HG03175 (cell line): ENCODE data around the gene AP1M1.
"Not testable (repeated sequence)": the region's sequence is repeated elsewhere in the genome, so short reads cannot be mapped to it uniquely, and the experiment has no call there.

Experiments
- ATAC-seq: cut with Tn5 transposase; IDR thresholded peaks from one replicate; pipeline ENCODE4 v1.9.1; 2021; ENCODE audit warnings: mild to moderate bottlenecking, moderate library complexity; ENCODE audit not compliant: unreplicated experiment

AP1M1 gene

DNA sequence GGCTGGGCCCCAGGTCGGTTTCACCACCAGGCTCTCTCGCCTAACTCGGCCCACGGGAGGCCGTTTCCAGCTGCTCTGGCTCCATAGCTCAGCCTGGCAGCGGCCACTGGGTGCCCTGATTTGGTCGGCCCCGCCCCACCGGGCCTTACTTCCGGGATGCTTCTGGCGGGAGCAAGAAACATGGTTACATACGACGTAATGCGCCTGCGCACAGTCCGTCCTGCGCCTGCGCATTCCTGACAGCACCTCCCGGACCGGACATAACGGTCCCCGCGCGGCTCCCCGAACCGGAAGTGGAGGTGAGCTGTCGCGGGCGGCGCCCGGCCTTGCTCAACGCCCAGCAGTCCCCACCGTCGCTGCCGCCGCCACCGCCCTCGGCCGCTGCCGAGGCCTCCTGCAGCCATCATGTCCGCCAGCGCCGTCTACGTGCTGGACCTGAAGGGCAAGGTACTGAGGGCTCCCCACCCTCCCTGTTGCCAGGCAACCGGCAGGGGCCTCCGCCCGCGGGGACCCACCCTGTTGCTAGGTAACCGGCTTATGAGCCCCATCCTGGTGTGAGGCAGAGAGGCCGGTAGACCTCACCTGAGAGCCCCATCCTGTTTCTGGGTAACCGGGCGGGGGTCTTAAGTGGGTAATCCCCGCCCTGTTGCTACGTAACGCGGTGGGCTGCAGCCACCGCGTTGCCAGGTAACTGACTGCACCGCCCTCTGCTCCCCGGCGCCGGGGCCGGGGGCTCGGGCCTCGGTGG is at the start of gene AP1M1:
TSS of gene AP1M1 (plus strand) at position 290 of the 748 bp plus-strand sequence. CDS start at position 406, 116 bp downstream.
- peak; percentile 83 for ATAC-seq

DNA sequence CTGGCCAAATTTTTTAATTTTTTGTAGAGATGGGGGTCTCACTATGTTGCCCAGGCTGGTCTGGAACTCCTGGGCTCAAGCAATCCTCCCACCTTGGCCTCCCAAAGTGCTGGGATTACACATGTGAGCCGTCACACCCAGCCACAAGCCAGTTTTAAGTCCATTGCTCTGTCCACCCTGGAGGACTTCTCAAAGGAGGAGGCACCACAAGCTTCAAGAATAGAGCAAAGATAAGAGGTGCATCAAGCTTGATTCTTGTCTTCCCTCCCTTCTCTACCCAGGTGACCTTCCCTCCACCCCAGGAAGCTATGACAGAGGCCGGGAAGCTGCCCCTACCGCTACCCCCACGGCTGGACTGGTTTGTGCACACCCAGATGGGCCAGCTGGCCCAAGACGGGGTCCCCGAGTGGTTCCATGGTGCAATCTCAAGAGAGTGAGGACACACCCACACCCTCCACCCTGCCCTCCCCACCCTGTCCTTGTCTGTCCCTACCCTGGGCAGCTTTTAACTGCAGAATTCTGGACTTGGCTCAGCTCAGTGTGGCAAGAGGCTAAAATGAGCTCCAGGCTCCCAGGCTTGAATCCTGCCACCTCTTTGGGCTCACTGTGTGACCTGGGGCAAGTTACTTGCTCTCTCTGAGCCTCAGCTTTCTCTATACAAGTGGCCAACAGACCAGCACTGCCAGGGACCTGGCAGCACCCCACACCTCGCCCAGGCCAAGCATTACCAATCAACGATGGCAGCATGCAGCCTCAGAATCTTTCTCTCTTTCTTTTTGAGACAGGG is 49.1 kb upstream of the AP1M1 start:
- ATAC-seq = no peak

DNA sequence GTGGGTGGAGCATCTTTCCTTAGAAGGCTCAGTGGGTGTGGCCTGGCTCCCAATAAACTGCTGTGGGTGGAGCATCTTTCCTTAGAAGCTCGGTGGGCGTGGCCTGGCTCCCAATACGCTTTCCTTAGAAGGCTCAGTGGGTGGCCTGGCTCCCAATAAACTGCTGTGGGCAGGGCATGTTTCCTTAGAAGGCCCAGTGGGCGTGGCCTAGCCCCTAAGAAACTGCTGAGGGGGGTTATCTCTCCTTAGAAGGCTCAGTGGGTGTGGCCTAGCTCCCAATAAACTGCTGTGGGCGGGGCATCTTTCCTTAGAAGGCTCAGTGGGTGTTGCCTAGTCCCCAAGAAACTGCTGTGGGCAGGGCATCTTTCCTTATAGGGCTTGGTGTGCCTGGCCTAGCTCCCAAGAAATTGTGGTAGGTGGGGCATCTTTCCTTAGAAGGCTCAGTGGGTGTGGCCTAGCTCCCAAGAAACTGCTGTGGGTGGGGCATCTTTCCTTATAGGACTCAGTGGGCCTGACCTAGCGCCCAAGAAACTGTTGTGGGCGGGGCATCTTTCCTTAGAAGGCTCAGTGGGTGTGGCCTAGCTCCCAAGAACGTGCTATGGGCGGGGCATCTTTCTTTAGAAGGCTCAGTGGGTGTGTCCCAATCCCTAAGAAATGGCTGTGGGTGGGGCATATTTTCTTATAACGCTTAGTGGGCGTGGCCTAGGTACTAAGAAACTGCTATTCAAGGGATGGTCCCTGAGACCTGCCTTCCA is 44.0 kb upstream of the AP1M1 start:
- ATAC-seq = no peak

- ATAC-seq = no peak
Measured at GRCh38 chr19:16154557-16154956, 43.2 kb upstream of the AP1M1 start.

DNA sequence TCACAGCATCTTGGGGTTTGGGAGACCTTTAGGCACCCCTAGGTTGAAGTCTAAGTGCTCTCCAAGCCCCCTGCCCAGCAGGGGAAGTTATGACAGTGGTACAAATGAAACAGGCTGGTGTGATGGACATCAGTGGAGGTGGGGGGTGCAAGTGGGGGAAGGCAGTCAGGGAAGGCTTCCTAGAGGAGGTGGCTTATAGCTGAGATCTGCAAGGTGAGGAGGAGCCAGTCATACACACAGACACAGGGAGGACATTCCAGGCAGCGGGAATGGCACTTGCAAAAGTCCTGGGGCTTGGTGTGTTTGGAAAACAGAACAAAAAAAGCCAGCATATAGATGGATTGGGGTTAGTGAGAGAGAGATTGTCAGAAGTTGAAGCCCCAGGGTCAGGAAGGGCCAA is 42.6 kb upstream of the AP1M1 start:
- ATAC-seq = no peak

GRCh38 chr19:16156904-16157303 is 40.8 kb upstream of the AP1M1 start:
- ATAC-seq = no peak

GRCh38 chr19:16157601-16158000 is 40.1 kb upstream of the AP1M1 start:
- no peak for ATAC-seq

DNA sequence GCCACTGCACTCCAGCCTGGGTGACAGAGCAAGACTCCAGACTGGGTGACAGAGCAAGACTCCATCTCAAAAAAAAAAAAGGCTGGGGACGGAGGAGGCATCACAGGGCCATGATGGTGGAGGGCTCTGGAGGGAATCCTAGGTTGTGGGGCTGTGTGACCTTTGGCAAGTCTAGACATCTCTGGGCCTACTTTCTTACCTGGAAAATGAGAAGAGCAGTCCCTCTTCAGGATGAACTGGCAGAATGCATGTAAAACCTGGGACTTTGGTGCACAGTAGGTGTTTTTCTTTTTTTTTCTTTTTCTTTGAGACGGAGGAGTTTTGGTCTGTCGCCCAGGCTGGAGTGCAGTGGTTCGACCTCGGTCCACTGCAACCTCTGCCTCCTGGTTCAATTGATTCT is 38.1 kb upstream of the AP1M1 start:
- no peak for ATAC-seq

DNA sequence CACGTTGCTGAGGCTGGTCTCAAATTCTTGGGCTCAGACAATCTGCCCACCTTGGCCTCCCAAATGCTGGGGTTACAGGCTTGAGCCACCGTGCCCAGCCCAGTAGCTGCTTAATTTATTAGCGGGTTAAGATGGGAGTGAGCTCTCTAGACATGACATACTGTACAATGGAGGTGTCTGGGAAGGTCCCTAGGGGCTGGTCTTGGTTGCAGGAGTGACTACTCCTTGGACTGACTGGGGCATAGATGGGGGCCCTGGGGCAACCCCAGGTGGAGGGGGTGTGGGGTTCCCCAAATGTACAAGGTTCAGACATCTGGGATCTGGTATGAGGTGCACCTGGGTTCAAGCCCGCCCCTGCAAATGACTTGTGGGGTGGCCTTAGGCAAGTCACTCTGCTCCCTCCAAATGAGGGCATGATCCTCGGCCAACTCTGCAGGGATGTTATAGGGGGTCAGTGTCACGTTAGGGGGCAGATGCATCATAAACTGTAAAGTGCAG is 37.2 kb upstream of the AP1M1 start:
- ATAC-seq = no peak

- ATAC-seq = no peak
Measured at GRCh38 chr19:16160943-16161560, 36.7 kb upstream of the AP1M1 start.

- no peak for ATAC-seq
Measured at GRCh38 chr19:16161840-16162239, 35.9 kb upstream of the AP1M1 start.

GRCh38 chr19:16164222-16164890 is 33.4 kb upstream of the AP1M1 start:
- no peak for ATAC-seq

- ATAC-seq = no peak
Measured at GRCh38 chr19:16166417-16166816, 31.3 kb upstream of the AP1M1 start.

- no peak for ATAC-seq
Measured at GRCh38 chr19:16167055-16167454, 30.7 kb upstream of the AP1M1 start.

DNA sequence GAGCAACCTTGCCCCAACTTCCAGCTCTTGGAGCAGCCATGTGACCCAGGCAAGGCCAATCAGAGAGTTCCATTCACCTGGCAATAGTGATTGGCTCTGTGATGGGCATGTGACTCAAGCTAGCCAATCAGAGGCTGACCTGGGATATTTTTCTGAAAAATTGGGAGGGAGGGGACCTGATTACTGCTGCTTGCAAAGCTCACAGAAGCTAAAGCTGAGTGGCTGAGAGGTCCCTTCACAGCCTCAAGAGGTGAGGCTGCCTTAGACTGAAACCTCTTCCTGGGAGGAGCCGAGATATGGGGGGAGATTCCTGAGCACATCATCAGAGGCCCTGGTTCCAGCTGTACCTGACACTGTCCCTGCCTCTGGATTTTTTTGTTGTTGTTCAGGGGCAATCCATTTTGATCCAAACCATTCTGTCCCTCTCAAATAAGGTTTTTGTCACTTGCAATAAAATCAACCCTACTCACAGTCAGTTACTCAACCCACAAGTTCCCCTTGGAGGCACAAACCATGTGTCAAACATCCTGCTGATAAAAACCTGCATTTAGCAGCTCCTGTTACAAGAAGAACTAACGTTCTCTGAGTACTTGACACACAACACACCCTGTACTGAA is 29.1 kb upstream of the AP1M1 start:
- ATAC-seq = no peak

DNA sequence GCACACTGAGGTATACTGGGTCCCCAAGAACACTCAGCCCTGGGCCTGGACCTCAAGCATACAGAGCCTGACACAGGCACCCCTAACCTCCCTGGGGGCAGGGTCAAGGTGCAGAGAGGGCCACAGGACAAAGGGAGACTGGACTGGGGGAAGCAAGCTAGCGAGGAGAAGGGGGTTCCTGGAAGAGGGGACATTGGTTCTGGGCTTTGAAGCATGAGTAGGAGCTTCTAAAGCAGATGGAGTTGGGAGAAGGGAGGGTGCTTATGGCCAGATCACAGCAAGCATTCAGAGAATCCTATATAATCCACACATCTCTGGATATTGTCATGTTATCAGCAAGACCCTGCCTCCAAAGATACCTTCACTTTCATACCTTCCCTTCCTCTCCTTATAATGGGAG is 27.6 kb upstream of the AP1M1 start:
- no peak for ATAC-seq

DNA sequence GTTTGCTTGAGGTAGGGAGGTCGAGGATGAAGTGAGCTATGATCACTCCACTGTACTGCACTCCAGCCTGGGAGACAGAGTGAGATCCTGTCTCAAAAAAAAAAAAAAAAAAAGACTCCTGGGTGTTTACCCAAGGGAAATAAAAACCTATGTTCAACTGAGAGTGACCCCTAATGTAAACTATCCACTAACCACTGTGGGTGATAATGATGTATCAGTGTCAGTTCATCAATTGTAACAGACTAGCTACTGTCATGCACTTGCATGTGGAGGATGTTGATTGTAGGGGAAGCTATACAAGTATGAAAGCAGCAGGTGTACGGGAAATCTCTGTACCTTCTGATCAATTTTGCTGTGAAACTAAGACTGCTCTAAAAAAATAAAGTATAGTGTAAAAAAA is 21.8 kb upstream of the AP1M1 start:
- ATAC-seq = no peak

DNA sequence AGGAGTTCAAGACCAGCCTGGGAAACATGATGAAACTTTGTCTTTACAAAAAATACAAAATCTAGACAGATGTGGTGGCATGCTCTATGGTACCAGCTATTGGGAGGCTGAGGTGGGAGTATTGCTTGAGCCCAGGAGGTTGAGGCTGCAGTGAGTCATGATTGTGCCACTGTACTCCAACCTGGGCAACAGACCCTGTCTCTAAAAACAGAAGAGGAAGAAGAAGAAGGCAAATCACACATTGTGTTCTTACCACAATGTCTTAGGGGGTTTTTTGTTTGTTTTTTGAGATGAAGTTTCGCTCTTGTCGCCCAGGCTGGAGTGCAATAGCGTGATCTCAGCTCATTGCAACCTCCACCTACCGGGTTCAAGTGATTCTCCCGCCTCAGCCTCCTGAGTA is 18.8 kb upstream of the AP1M1 start:
- not testable (repeated sequence) for ATAC-seq

- ATAC-seq = no peak
Measured at GRCh38 chr19:16180611-16181010, 17.1 kb upstream of the AP1M1 start.

DNA sequence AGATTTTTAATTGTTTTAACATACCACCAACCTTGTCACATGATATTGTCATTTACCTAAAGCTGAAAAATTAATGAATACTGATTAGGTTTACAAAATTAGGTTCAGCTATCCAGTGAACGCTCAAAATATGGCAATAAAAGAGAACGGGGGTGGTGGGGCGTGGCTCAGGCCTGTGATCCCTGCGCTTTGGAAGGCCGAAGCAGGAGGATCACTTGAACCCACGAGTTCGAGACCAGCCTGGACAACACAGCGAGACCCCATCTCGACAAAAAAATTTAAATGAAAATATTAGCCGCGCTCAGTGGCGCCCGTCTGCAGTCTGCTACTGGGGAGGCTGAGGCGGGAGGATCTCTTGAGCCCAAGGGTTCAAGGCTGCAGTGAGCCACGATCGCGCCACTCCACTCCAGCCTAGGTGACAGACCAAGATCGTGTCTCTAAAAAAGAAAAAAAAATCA is 13.0 kb upstream of the AP1M1 start:
- no peak for ATAC-seq
